Measurements from ENCODE around the gene EFNA1.

DNA sequence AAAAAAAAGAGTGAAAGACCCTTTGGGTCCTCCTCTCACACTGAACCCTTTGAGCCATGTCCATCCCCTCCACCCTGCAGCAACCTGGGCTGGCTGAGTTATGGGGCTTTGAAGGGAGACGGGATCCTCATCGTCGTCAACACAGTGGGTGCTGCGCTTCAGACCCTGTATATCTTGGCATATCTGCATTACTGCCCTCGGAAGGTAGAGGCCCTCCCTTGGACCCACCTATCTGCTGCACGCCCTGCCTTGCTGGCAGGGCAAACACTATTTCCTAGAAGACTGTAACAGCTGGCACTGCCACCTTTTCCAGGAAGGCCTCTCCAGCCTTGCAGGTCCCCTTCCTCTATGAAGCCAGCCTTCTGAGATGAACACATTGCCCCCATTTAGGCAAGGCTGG, 9.1 kb downstream of the EFNA1 start:
- TF ChIP-seq POLR2A (IDR thresholded peaks at IDR 0.05; ENCODE audit: control extremely low read depth in 1 of 2, low read depth in 2 of 2, low read length in 2 of 2) (no peak), TAF1 (IDR thresholded peaks at IDR 0.05; ENCODE audit: low read depth, low read length) (no peak), GTF2F1 (IDR thresholded peaks at IDR 0.05; ENCODE audit: borderline replicate concordance, low read depth, low read length) (no peak), EZH2 (IDR thresholded peaks at IDR 0.05; ENCODE audit: low read depth, low read length, severe bottlenecking) (no peak), EP300 (IDR thresholded peaks at IDR 0.05; ENCODE audit: borderline replicate concordance in 1 of 2, low read depth in 2 of 2, low read length in 2 of 2) (no peak), YY1 (IDR thresholded peaks at IDR 0.05; ENCODE audit: low read depth, low read length) (no peak), ZNF274 (IDR thresholded peaks at IDR 0.05; ENCODE audit: borderline replicate concordance, extremely low read depth, low read length) (no peak)
- TF ChIP-seq, protein P1, sequence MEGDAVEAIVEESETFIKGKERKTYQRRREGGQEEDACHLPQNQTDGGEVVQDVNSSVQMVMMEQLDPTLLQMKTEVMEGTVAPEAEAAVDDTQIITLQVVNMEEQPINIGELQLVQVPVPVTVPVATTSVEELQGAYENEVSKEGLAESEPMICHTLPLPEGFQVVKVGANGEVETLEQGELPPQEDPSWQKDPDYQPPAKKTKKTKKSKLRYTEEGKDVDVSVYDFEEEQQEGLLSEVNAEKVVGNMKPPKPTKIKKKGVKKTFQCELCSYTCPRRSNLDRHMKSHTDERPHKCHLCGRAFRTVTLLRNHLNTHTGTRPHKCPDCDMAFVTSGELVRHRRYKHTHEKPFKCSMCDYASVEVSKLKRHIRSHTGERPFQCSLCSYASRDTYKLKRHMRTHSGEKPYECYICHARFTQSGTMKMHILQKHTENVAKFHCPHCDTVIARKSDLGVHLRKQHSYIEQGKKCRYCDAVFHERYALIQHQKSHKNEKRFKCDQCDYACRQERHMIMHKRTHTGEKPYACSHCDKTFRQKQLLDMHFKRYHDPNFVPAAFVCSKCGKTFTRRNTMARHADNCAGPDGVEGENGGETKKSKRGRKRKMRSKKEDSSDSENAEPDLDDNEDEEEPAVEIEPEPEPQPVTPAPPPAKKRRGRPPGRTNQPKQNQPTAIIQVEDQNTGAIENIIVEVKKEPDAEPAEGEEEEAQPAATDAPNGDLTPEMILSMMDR (IDR thresholded peaks at IDR 0.05; ENCODE audit: control extremely low read depth in 1 of 3, insufficient read depth in 1 of 3, low read depth in 1 of 3, low read length in 3 of 3): no peak

All from H1 (cell line).